Measurements from ENCODE around the gene TFEC. TPM values are rescaled to one million over a fixed set of nuclear protein-coding genes. Genes with fewer than 3 reads are reported as not detected.

Gene TFEC
- not detected in 2 replicates for total RNA-seq

GRCh38 chr7:116030651-116031276 lies at the start of gene TFEC:
Gene TFEC, minus strand, starts transcription at chr7:116030763. Its CDS starts 46,322 bp downstream, at chr7:115984441.

Other genes with a start within 250 kb of the TFEC start
- 47.6 and 50.5 TPM in 2 replicates for gene TES, start 179.8 kb upstream of the TFEC start, total RNA-seq

All from pericardium fibroblast (primary cell).